ENCODE measurements around the gene MDH2. TPM values are rescaled to one million over a fixed set of nuclear protein-coding genes. Genes with fewer than 3 reads are reported as not detected.

MDH2 gene
- total and polyA plus RNA-seq, 2 of the 8 experiments (the other 6 are each of a cell fraction or from before 2014, with no cell fraction given): 203 to 254 TPM

GRCh38 chr7:76009672-76010600, 38.0 kb upstream of the MDH2 start:
- 88% methylated on average over 11 of the region's 11 CpGs; no CpG with 5 or more reads in 1 of the 2 experiments for WGBS, 2 experiments (ENCODE audit: extremely low coverage in 1 of 2, insufficient coverage in 1 of 2, insufficient read length in 1 of 2, insufficient replicate concordance in 2 of 2, low coverage in 1 of 2, low lambda C conversion rate in 2 of 2, missing lambda C conversion rate in 1 of 2)
- H3K4me1 ChIP-seq (replicated peaks in 1 of 4; ENCODE audit: control insufficient read depth in 3 of 4, insufficient read depth in 4 of 4, low read length in 3 of 4): no peaks in the 10 kb centered on the region
- FAIRE-seq: no peak
- TF ChIP-seq CREB1 (IDR thresholded peaks at IDR 0.05): no peak
- no peak for TF ChIP-seq HDAC2 (IDR thresholded peaks at IDR 0.05; ENCODE audit: borderline replicate concordance in 1 of 2, low read depth in 2 of 2, low read length in 2 of 2)
- no peak for TF ChIP-seq SAP30 (IDR thresholded peaks at IDR 0.05; ENCODE audit: insufficient read depth, insufficient replicate concordance, low read length)
- no peak for TF ChIP-seq TAF1 (IDR thresholded peaks at IDR 0.05; ENCODE audit: low read depth, low read length)
- TF ChIP-seq TEAD4 (IDR thresholded peaks at IDR 0.05; ENCODE audit: low read depth, low read length): no peak
- TF ChIP-seq E2F6 (IDR thresholded peaks at IDR 0.05): no peak
- no peak for TF ChIP-seq JUND (IDR thresholded peaks at IDR 0.05; ENCODE audit: low read length)
- TF ChIP-seq POLR2AphosphoS5 (IDR thresholded peaks at IDR 0.05; ENCODE audit: low read depth, low read length): no peak
- TF ChIP-seq KDM1A (IDR thresholded peaks at IDR 0.05; ENCODE audit: borderline replicate concordance, low read length): no peak
- H3K9me3 ChIP-seq (ENCODE audit: insufficient read depth in 2 of 2, low read depth in 1 of 2, low read length in 1 of 2): no peaks in the 10 kb centered on the region
- H4K8ac ChIP-seq (ENCODE audit: extremely low read depth, insufficient read depth, low read length): no peak overlapping the region
- no peak overlapping the region for H3K9ac ChIP-seq (replicated peaks in 1 of 4; ENCODE audit: extremely low read depth in 1 of 4, low read depth in 3 of 4, low read length in 3 of 4)
- no peaks in the 10 kb centered on the region for H4K20me1 ChIP-seq (replicated peaks in 1 of 2; ENCODE audit: control insufficient read depth in 1 of 2, insufficient read depth in 2 of 2, low read length in 2 of 2)
- H4K91ac ChIP-seq (replicated peaks; ENCODE audit: insufficient read length, low read length): no peak overlapping the region
- H3K4me2 ChIP-seq (ENCODE audit: insufficient read depth in 1 of 2, low read depth in 2 of 2, low read length in 2 of 2): no peak overlapping the region
- no peaks in the 10 kb centered on the region for H3K79me2 ChIP-seq (ENCODE audit: control insufficient read depth in 1 of 2, insufficient read depth in 2 of 2, low read length in 2 of 2)
- H2BK5ac ChIP-seq (ENCODE audit: low read depth, low read length): no peak overlapping the region
- ChIA-PET POLR2A (ENCODE audit: partially characterized antibody) (interaction anchor here (0.6 kb wide), 1 partner anchor 973 kb away, joined by 3 read pairs; no protein-coding TSS in a partner anchor), CTCF (ENCODE audit: partially characterized antibody) (interaction anchor here (0.7 to 5.3 kb wide), 4 partner anchors 10 to 144 kb away, joined by 3 to 43 read pairs (median 6); no protein-coding TSS in a partner anchor)
- H3K36me3 ChIP-seq (ENCODE audit: control insufficient read depth in 2 of 4, insufficient read depth in 4 of 4, low read length in 3 of 4): no peaks in the 10 kb centered on the region
- H3K23ac ChIP-seq (ENCODE audit: insufficient read length): no peak overlapping the region
- no peak overlapping the region for H3K4me3 ChIP-seq (ENCODE audit: extremely low read depth in 1 of 4, insufficient read depth in 2 of 4, low read depth in 3 of 4, low read length in 4 of 4)
- no peak for DNase-seq (ENCODE audit: low read depth in 1 of 2, low spot score in 2 of 2)
- H3K27me3 ChIP-seq (replicated peaks in 1 of 4; ENCODE audit: control insufficient read depth in 3 of 4, extremely low read depth in 1 of 4, insufficient read depth in 3 of 4, low read length in 3 of 4): no peaks in the 10 kb centered on the region
- H3K27ac ChIP-seq (ENCODE audit: low read depth, low read length): no peak overlapping the region
- no peak overlapping the region for H3K56ac ChIP-seq (replicated peaks; ENCODE audit: insufficient read length, low read depth, low read length)
- H3K23me2 ChIP-seq (ENCODE audit: low read depth, low read length): no peaks in the 10 kb centered on the region
- H2BK12ac ChIP-seq (ENCODE audit: low read depth, low read length): no peak overlapping the region
- H3K14ac ChIP-seq (ENCODE audit: insufficient read length): no peak overlapping the region
- no peaks in the 10 kb centered on the region for H3K79me1 ChIP-seq (ENCODE audit: low read depth, low read length)
- H2BK20ac ChIP-seq (ENCODE audit: low read length): no peak overlapping the region
- no peak overlapping the region for H2BK120ac ChIP-seq (replicated peaks; ENCODE audit: low read depth, low read length)
- no peak overlapping the region for H2AFZ ChIP-seq (ENCODE audit: low read length)
- no peak overlapping the region for H2AK5ac ChIP-seq (ENCODE audit: low read depth, low read length)
- H4K5ac ChIP-seq (ENCODE audit: insufficient read length, low read depth, low read length): no peak overlapping the region
- no peak overlapping the region for H3K18ac ChIP-seq (ENCODE audit: extremely low read depth, low read length)
- H2BK15ac ChIP-seq (ENCODE audit: low read length): no peak overlapping the region
- no peak overlapping the region for H3K4ac ChIP-seq (replicated peaks; ENCODE audit: insufficient read length, low read depth, low read length)
